Lower leg skin (tissue), 3 donors: Measurements from ENCODE around the gene MAP4K1.

ENCODE experiments used
- POLR2A ChIP-seq, 2 donors: fragments of 450-650 bp; IDR thresholded peaks; one replicate each; pipeline ENCODE4 v1.6.1; 2016 to 2017; ENCODE audit warnings: antibody characterized with exemption in 2 of 2, mild to moderate bottlenecking in 1 of 2, moderate library complexity in 1 of 2
- TF ChIP-seq, protein P1 (sequence below), 3 donors: fragments of 450-650 bp; IDR thresholded peaks; one replicate each; pipeline ENCODE4 v1.5.1; 2016; ENCODE audit warnings: antibody characterized with exemption in 3 of 3, mild to moderate bottlenecking in 3 of 3, moderate library complexity in 2 of 3

DNA sequence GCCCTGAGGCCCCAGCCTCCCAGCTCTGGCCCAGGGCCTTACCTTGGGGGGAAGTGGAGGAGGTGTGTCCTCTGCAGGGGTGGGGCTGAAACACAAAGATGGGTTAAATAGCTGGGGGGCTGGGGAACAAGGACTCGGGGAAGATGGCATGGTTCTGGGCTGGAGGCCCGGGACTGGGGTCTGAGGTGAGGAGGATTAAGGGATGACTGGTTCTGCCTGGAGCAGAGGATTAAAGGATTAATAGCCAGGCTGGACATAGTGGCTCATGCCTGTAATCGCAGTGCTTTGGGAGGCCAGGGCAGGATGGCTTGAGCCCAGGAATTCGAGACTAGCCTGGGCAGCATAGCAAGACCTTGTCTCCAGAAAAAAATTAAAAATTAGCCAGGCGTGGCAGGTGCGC lies 11.6 kb downstream of the MAP4K1 start:
- no peak for TF ChIP-seq POLR2A (IDR thresholded peaks at IDR 0.05)
- TF ChIP-seq, protein P1, sequence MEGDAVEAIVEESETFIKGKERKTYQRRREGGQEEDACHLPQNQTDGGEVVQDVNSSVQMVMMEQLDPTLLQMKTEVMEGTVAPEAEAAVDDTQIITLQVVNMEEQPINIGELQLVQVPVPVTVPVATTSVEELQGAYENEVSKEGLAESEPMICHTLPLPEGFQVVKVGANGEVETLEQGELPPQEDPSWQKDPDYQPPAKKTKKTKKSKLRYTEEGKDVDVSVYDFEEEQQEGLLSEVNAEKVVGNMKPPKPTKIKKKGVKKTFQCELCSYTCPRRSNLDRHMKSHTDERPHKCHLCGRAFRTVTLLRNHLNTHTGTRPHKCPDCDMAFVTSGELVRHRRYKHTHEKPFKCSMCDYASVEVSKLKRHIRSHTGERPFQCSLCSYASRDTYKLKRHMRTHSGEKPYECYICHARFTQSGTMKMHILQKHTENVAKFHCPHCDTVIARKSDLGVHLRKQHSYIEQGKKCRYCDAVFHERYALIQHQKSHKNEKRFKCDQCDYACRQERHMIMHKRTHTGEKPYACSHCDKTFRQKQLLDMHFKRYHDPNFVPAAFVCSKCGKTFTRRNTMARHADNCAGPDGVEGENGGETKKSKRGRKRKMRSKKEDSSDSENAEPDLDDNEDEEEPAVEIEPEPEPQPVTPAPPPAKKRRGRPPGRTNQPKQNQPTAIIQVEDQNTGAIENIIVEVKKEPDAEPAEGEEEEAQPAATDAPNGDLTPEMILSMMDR (IDR thresholded peaks at IDR 0.05): no peak
